ENCODE data around the gene TBC1D1. TPM values are rescaled to one million over a fixed set of nuclear protein-coding genes. Genes with fewer than 3 reads are reported as not detected.

The TBC1D1 gene
- polyA plus RNA-seq, 1 experiment, result 50.7 TPM

DNA sequence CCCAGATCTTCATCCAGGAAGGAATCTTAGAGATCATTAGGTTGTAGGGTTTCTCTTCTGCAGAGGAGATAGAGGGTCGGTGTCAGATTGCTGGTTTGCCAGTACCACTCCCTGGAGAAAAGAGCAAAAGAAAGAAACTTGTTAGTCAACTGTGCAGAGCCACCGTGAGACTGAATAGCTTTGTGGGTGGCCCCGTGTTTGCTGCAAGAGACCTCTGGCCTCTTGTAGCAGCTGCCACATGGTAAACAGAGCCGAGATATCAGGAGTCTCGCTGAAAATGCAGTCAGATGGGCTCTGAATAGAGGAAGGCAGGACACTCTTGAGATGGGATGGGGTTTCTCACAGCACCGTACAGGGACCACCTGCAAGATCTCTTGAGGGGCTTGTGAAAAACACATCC is 219.0 kb downstream of the TBC1D1 start:
- TF ChIP-seq, protein P1, sequence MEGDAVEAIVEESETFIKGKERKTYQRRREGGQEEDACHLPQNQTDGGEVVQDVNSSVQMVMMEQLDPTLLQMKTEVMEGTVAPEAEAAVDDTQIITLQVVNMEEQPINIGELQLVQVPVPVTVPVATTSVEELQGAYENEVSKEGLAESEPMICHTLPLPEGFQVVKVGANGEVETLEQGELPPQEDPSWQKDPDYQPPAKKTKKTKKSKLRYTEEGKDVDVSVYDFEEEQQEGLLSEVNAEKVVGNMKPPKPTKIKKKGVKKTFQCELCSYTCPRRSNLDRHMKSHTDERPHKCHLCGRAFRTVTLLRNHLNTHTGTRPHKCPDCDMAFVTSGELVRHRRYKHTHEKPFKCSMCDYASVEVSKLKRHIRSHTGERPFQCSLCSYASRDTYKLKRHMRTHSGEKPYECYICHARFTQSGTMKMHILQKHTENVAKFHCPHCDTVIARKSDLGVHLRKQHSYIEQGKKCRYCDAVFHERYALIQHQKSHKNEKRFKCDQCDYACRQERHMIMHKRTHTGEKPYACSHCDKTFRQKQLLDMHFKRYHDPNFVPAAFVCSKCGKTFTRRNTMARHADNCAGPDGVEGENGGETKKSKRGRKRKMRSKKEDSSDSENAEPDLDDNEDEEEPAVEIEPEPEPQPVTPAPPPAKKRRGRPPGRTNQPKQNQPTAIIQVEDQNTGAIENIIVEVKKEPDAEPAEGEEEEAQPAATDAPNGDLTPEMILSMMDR (IDR thresholded peaks at IDR 0.05; ENCODE audit: low read depth, low read length), result no peak
- Histone ChIP-seq H3K4me3 (ENCODE audit: low read depth, low read length) (no peak overlapping the region), H3K27me3 (ENCODE audit: control insufficient read depth, insufficient read depth, low read length) (no peaks in the 10 kb centered on the region), H3K9me3 (ENCODE audit: control insufficient read depth, insufficient read depth, low read length) (no peaks in the 10 kb centered on the region), H3K27ac (ENCODE audit: low read depth, low read length) (no peak overlapping the region)
- ChIA-PET CTCF (no interaction called here), POLR2A (interaction anchor here (0.6 kb wide), 1 partner anchor 58 kb away, joined by 4 read pairs; no protein-coding TSS in a partner anchor)
- no peak for DNase-seq (ENCODE audit: low read depth, low spot score)

DNA sequence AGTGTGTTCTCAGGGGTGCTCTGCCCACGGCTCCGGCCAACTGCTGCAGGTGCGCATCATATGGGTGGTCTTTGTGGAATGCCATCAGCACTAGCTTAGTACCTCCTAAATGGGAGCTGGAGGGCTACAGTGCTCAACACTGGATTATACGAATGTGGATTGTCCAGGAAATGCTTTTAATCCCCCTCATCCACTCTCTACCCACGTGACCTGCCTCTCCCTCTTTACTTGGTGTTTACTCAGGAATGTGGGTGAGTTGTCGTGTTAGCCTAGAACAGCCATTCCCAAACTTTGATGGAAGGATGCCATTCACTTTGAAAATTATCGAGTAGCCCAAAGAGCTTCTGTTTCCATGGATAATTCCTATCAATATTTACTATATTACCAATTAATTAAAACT is 220.1 kb downstream of the TBC1D1 start:
- ChIA-PET CTCF (interaction anchor here (0.5 to 1.1 kb wide), 2 partner anchors 26 to 49 kb away, joined by 3 read pairs; no protein-coding TSS in a partner anchor), POLR2A (no interaction called here)
- Histone ChIP-seq H3K9me3 (ENCODE audit: control insufficient read depth, insufficient read depth, low read length) (no peaks in the 10 kb centered on the region), H3K27ac (ENCODE audit: low read depth, low read length) (no peak overlapping the region), H3K4me3 (ENCODE audit: low read depth, low read length) (no peak overlapping the region), H3K27me3 (ENCODE audit: control insufficient read depth, insufficient read depth, low read length) (no peaks in the 10 kb centered on the region)
- TF ChIP-seq, protein P1 (IDR thresholded peaks at IDR 0.05; ENCODE audit: low read depth, low read length), result no peak
- no peak for DNase-seq (ENCODE audit: low read depth, low spot score)

DNA sequence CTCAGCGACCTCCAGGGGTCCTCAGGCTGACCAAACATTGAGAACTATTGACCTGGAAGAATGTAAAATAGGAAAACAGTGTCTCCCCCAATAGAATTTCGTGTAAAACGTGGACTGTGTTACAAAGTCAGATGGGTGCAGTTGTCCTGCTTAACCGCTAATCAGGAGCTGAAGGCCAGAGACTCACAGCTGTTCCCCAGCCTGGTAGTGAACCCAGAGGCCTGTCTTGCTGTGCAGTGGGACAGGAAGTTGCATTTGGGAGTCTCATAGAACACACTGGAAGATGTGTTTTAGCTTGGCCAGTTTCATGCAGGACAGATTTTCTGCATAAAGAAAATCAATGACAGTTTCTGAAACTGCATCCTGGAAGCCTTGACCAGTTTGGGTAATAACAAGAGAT is 220.8 kb downstream of the TBC1D1 start:
- ChIA-PET POLR2A (no interaction called here), CTCF (interaction anchor here (1.1 kb wide), 1 partner anchor 50 kb away, joined by 3 read pairs; no protein-coding TSS in a partner anchor)
- Histone ChIP-seq H3K27ac (ENCODE audit: low read depth, low read length) (no peak overlapping the region), H3K9me3 (ENCODE audit: control insufficient read depth, insufficient read depth, low read length) (no peaks in the 10 kb centered on the region), H3K4me3 (ENCODE audit: low read depth, low read length) (no peak overlapping the region), H3K27me3 (ENCODE audit: control insufficient read depth, insufficient read depth, low read length) (no peaks in the 10 kb centered on the region)
- no peak for DNase-seq (ENCODE audit: low read depth, low spot score)
- TF ChIP-seq, protein P1 (IDR thresholded peaks at IDR 0.05; ENCODE audit: low read depth, low read length), result no peak

DNA sequence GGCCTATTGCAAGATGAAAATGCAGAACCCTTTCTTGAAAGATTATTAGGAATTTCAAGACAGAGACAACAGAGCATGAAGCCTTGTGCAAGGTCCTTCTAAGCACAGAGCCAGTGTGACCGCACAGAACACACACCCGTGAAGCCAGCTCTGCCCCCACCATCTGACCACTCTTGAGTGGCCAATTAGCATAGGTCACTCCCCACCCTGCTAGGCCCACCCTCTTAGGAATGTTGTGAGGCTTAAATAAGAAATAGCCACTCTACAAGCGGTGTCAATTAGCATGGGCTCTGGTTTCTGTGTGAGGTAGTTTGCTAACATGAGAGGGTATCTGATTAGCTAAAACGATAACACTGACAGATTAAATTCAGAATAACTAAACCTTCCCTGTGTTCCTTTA is 222.2 kb downstream of the TBC1D1 start:
- POLR2A ChIA-PET, result no interaction called here
- no peak for DNase-seq (ENCODE audit: low read depth, low spot score)
- CTCF ChIA-PET, result no interaction called here
- H3K9me3 ChIP-seq (ENCODE audit: control insufficient read depth, insufficient read depth, low read length), result no peaks in the 10 kb centered on the region
- TF ChIP-seq, protein P1 (IDR thresholded peaks at IDR 0.05; ENCODE audit: low read depth, low read length), result no peak
- H3K27me3 ChIP-seq (ENCODE audit: control insufficient read depth, insufficient read depth, low read length), result no peaks in the 10 kb centered on the region
- H3K27ac ChIP-seq (ENCODE audit: low read depth, low read length), result no peak overlapping the region
- no peak overlapping the region for H3K4me3 ChIP-seq (ENCODE audit: low read depth, low read length)

DNA sequence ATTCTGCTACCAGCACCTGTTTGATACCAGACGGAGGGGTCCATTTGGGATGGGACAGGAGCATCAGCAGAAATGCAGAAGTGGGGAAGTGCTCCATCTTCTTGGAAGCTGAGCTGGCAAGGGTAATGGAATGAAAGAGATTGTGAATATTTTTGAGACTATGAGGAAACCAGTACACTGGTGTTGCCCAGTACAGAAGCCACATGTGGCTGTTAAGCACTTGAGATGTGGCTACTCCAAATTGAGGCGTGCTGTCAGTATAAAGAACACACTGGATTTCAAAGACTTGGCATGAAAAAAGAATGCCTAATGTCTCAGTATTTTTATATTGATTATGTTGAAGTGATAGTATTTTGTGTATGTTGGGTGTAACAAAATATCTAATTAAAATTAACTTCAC is 222.7 kb downstream of the TBC1D1 start:
- TF ChIP-seq, protein P1 (IDR thresholded peaks at IDR 0.05; ENCODE audit: low read depth, low read length), result no peak
- ChIA-PET CTCF (no interaction called here), POLR2A (no interaction called here)
- H3K27me3 ChIP-seq (ENCODE audit: control insufficient read depth, insufficient read depth, low read length), result no peaks in the 10 kb centered on the region
- H3K27ac ChIP-seq (ENCODE audit: low read depth, low read length), result no peak overlapping the region
- no peaks in the 10 kb centered on the region for H3K9me3 ChIP-seq (ENCODE audit: control insufficient read depth, insufficient read depth, low read length)
- no peak overlapping the region for H3K4me3 ChIP-seq (ENCODE audit: low read depth, low read length)
- DNase-seq (ENCODE audit: low read depth, low spot score), result no peak

Data from AG04450 (cell line).